ENCODE measurements around the gene RGS9BP.

GRCh38 chr19:32677657-32678056, 2.0 kb downstream of the RGS9BP start:
- no peak for TF ChIP-seq ZNF462 (CRISPR knock-in tag; IDR thresholded peaks at IDR 0.05)
- no peak; a peak in 1 of 4 replicates for TF ChIP-seq CTCF (conservative IDR thresholded peaks at IDR 0.05; ENCODE audit: low read depth in 2 of 2)
- TF ChIP-seq REST (IDR thresholded peaks at IDR 0.05; ENCODE audit: unreplicated experiment), result no peak
- no peak for TF ChIP-seq POLR2AphosphoS5 (IDR thresholded peaks at IDR 0.05; ENCODE audit: low read depth)
- TF ChIP-seq ETS1 (IDR thresholded peaks at IDR 0.05), result no peak
- no peak for TF ChIP-seq CREB1 (CRISPR knock-in tag; IDR thresholded peaks at IDR 0.05; ENCODE audit: low read depth)
- no peak for TF ChIP-seq EZH2 (IDR thresholded peaks at IDR 0.05; ENCODE audit: low read depth, unreplicated experiment)
- TF ChIP-seq EZH2phosphoT487 (IDR thresholded peaks at IDR 0.05; ENCODE audit: unreplicated experiment), result no peak
- no peak for TF ChIP-seq STAT1 (IDR thresholded peaks at IDR 0.05; ENCODE audit: unreplicated experiment)
- no peak for TF ChIP-seq ZNF114 (CRISPR knock-in tag; IDR thresholded peaks at IDR 0.05)
- TF ChIP-seq NANOG (IDR thresholded peaks at IDR 0.05; ENCODE audit: borderline replicate concordance), result no peak
- no peak for TF ChIP-seq JUNB (IDR thresholded peaks at IDR 0.05; ENCODE audit: unreplicated experiment)
